ENCODE data around the gene PHF21A. TPM values are rescaled to one million over a fixed set of nuclear protein-coding genes. Genes with fewer than 3 reads are reported as not detected.
A peak's percentile ranks its signal among the peaks of the same experiment; 100 is the strongest.

Gene PHF21A
- total and polyA plus RNA-seq, 2 of the 13 experiments (the other 11 are each of a cell fraction or from before 2014, with no cell fraction given): 4.1 to 34.6 TPM

DNA sequence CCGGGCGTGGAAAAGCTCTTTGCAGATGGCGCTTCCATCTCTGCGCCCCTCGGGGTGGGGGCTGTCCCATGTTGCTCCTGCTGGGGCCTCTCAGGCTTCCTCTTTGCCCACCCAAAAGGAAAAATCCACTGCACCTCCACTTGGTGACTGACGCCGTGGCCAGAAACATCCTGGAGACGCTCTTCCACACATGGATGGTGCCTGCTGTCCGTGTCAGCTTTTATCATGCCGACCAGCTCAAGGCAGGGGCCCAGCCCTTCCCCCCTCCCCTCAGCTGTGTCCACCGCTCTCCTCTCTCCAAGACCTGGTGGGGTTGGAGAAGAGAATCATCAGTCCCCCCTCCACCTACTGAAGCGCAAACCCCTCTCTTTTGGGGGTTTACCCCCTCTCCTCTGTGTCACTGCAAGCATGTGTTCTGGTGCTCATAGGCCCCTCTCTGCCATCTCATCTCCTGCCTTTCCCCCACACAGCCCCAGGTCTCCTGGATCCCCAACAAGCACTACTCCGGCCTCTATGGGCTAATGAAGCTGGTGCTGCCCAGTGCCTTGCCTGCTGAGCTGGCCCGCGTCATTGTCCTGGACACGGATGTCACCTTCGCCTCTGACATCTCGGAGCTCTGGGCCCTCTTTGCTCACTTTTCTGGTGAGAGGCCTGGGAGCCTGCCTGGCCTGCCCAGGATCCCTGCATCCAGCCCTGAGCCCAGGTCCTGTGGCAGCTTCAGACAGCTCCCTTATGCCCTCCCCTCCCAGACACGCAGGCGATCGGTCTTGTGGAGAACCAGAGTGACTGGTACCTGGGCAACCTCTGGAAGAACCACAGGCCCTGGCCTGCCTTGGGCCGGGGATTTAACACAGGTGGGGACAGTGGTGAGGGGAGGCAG, 197.0 kb downstream of the PHF21A start:
- ChIA-PET CTCF (ENCODE audit: low intra/inter-chr PET ratio, low total read pairs) (no interaction called here), POLR2A (no interaction called here)
- intact Hi-C loops (cut with micrococcal nuclease; ENCODE audit: unreplicated experiment): loop anchor here (5.0 kb wide), 1 partner anchor 77 kb away; the partner anchor contains the start of gene CRY2

More for the DNA sequence above, 197.0 kb downstream of the PHF21A start:
- Histone ChIP-seq H3K27me3 (ENCODE audit: control insufficient read depth in 1 of 2, insufficient read depth in 2 of 2, low read length in 2 of 2) (0 out of 5 replicates have a peak, but pooled peaks cover 0 to 1% of the 10 kb centered on the region in 2 experiments), H3K9ac (ENCODE audit: insufficient read depth, low read depth, low read length) (no peak overlapping the region), H3K27ac (ENCODE audit: extremely low read length, insufficient read depth, low read length) (no peak overlapping the region), H3K4me2 (ENCODE audit: low read depth, low read length) (no peak overlapping the region), H3K4me3 (replicated peaks in 1 of 3; ENCODE audit: insufficient read depth in 1 of 3, low read depth in 2 of 3, low read length in 3 of 3) (no peak overlapping the region), H4K20me1 (ENCODE audit: insufficient read depth, low read length) (no peaks in the 10 kb centered on the region), H3K4me1 (ENCODE audit: insufficient read depth, low read length) (peaks cover 34% of the 10 kb centered on the region), H3K9me3 (ENCODE audit: low read length) (no peaks in the 10 kb centered on the region), H3K36me3 (replicated peaks in 1 of 2; ENCODE audit: control insufficient read depth in 1 of 2, insufficient read depth in 2 of 2, low read length in 2 of 2) (no peaks in the 10 kb centered on the region; a peak in 1 of 5 replicates), H3K79me2 (ENCODE audit: insufficient read depth, low read length) (no peaks in the 10 kb centered on the region), H2AFZ (ENCODE audit: low read length) (no peak overlapping the region)
- no peak for ATAC-seq
- TSS peak; percentile 44 for BruUV-seq (replicated peaks)
- WGBS (ENCODE audit: low lambda C conversion rate): 97% methylated on average over 19 of the region's 22 CpGs
- FAIRE-seq: no peak
- no peak for TF ChIP-seq HHEX (CRISPR knock-in tag; IDR thresholded peaks at IDR 0.05)
- TF ChIP-seq, protein P1, sequence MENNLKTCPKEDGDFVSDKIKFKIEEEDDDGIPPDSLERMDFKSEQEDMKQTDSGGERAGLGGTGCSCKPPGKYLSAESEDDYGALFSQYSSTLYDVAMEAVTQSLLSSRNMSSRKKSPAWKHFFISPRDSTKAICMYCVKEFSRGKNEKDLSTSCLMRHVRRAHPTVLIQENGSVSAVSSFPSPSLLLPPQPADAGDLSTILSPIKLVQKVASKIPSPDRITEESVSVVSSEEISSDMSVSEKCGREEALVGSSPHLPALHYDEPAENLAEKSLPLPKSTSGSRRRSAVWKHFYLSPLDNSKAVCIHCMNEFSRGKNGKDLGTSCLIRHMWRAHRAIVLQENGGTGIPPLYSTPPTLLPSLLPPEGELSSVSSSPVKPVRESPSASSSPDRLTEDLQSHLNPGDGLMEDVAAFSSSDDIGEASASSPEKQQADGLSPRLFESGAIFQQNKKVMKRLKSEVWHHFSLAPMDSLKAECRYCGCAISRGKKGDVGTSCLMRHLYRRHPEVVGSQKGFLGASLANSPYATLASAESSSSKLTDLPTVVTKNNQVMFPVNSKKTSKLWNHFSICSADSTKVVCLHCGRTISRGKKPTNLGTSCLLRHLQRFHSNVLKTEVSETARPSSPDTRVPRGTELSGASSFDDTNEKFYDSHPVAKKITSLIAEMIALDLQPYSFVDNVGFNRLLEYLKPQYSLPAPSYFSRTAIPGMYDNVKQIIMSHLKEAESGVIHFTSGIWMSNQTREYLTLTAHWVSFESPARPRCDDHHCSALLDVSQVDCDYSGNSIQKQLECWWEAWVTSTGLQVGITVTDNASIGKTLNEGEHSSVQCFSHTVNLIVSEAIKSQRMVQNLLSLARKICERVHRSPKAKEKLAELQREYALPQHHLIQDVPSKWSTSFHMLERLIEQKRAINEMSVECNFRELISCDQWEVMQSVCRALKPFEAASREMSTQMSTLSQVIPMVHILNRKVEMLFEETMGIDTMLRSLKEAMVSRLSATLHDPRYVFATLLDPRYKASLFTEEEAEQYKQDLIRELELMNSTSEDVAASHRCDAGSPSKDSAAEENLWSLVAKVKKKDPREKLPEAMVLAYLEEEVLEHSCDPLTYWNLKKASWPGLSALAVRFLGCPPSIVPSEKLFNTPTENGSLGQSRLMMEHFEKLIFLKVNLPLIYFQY (CRISPR knock-in tag; IDR thresholded peaks at IDR 0.05; ENCODE audit: borderline replicate concordance): no peak
- TF ChIP-seq, protein P2, sequence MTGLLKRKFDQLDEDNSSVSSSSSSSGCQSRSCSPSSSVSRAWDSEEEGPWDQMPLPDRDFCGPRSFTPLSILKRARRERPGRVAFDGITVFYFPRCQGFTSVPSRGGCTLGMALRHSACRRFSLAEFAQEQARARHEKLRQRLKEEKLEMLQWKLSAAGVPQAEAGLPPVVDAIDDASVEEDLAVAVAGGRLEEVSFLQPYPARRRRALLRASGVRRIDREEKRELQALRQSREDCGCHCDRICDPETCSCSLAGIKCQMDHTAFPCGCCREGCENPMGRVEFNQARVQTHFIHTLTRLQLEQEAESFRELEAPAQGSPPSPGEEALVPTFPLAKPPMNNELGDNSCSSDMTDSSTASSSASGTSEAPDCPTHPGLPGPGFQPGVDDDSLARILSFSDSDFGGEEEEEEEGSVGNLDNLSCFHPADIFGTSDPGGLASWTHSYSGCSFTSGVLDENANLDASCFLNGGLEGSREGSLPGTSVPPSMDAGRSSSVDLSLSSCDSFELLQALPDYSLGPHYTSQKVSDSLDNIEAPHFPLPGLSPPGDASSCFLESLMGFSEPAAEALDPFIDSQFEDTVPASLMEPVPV (CRISPR knock-in tag; IDR thresholded peaks at IDR 0.05): no peak
- TF ChIP-seq ZNF382 (CRISPR knock-in tag; IDR thresholded peaks at IDR 0.05; ENCODE audit: borderline replicate concordance): no peak
- TF ChIP-seq, protein P3, sequence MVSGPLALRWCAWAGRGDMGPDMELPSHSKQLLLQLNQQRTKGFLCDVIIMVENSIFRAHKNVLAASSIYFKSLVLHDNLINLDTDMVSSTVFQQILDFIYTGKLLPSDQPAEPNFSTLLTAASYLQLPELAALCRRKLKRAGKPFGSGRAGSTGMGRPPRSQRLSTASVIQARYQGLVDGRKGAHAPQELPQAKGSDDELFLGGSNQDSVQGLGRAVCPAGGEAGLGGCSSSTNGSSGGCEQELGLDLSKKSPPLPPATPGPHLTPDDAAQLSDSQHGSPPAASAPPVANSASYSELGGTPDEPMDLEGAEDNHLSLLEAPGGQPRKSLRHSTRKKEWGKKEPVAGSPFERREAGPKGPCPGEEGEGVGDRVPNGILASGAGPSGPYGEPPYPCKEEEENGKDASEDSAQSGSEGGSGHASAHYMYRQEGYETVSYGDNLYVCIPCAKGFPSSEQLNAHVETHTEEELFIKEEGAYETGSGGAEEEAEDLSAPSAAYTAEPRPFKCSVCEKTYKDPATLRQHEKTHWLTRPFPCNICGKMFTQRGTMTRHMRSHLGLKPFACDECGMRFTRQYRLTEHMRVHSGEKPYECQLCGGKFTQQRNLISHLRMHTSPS (CRISPR knock-in tag; IDR thresholded peaks at IDR 0.05; ENCODE audit: low read depth): no peak
- DNase-seq (ENCODE audit: low spot score): no peak
- in situ Hi-C loops (cut with HindIII; ENCODE audit: extremely low pct_ligation_motif_present, low pct_unique_long_range_greater_than_20kb): no loop called here
